GM19455 (cell line): ENCODE measurements around the gene OVOL2.
"Not testable (repeated sequence)": the region's sequence is repeated elsewhere in the genome, so short reads cannot be mapped to it uniquely, and the experiment has no call there.

Experiments
- ATAC-seq: cut with Tn5 transposase; IDR thresholded peaks from one replicate; pipeline ENCODE4 v1.9.1; 2021; ENCODE audit not compliant: unreplicated experiment

The OVOL2 gene

DNA sequence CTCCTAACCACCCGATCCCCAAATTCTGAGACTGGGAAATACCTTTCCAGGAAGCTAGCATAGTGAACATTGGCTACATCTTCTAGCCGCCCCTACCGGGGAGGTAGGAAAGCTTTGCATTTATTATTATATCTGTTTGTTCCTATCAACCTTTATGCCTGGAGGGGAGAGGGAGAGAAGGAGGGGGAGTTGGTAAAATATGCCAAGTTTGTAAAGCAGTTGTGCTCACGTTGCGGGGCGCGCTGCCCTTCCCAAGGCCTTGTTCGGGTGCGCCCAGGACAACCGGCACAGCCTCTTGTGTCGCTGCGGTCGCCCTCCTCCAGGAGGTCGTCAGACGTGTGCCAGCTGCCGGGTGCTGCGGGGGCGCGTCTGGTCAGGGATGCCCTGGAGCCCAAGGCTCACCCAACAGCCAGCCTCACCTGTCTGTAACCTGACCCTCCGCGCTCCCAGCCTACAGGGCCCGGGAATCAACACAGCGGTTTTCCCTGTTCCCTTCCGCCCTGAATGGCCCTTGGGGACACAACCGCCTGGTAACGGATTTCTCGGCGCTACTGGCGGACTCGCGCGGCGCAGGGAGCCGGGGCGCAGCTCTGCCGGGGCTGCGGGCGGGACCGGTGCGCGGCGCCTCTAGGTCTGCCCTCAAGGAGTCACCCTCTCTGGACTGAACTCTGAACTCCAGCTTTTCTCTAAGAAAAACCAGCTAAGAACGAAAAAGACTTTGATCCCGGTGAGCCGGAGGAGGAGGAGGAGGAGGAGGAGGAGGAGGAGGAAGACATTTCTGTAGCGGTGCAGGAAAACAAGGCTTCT is 1.1 kb upstream of the OVOL2 start:
- ATAC-seq = no peak

DNA sequence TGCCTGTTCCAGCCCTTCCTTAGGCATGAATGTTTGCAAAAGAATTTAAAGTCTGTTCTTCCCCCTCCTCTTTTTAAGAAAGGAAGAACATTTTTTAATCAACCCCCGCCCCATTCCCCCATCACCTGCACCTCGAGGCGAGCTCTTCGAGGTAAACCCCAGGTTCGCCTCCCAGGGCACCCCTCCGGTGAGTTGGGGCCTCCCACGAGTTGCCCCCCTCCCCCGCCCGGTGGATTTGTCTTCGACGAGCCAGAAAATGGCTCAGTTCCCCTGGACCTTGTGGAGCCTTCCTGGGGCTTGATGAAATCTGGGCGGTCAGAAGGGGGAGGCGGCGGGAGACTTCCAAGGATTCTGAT is 256 bp upstream of the OVOL2 start:
- ATAC-seq = no peak

- no peak for ATAC-seq
Observed at GRCh38 chr20:18056174-18057100, 1.3 kb downstream of the OVOL2 start.

- ATAC-seq = no peak
Observed at GRCh38 chr20:18055261-18055660, 2.5 kb downstream of the OVOL2 start.

- no peak for ATAC-seq
Observed at GRCh38 chr20:18052856-18053255, 4.9 kb downstream of the OVOL2 start.

- no peak for ATAC-seq
Observed at GRCh38 chr20:18050628-18051027, 7.1 kb downstream of the OVOL2 start.

DNA sequence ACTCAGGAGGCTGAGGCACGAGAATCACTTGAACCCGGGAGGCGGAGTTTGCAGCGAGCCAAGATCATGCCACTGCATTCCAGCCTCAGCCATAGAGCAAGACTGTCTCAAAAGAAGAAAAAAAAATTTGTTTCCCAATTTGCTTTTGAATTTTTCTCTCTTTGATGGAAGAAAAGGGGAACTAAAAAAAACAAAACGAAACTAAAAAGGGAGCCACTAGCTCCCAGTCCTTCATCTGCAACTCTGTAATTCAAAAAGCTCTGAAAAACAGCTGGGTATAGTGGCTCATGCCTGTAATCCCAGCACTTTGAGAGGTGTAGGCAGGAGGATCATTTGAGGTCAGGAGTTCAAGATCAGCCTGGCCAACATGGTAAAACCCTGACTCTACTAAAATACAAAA is 9.5 kb downstream of the OVOL2 start:
- ATAC-seq = no peak

GRCh38 chr20:18046535-18046934 is 11.2 kb downstream of the OVOL2 start:
- no peak for ATAC-seq

DNA sequence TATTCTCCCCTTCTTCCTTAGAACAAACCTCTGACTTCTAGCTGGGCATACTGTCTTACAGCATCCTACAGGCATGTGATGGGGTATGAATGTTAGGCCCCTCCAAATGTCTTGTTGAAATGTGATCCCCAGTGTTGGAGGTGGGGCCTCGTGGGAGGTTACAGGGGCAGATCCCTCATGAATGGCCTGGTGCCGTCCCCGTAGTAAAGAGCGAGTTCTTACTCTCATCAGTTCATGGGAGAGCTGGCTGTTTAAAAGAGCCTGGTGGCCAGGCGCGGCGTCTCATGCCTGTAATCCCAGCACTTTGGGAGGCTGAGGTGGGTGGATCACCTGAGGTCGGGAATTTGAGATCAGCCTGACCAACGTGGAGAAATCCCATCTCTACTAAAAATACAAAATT is 15.5 kb downstream of the OVOL2 start:
- no peak for ATAC-seq

DNA sequence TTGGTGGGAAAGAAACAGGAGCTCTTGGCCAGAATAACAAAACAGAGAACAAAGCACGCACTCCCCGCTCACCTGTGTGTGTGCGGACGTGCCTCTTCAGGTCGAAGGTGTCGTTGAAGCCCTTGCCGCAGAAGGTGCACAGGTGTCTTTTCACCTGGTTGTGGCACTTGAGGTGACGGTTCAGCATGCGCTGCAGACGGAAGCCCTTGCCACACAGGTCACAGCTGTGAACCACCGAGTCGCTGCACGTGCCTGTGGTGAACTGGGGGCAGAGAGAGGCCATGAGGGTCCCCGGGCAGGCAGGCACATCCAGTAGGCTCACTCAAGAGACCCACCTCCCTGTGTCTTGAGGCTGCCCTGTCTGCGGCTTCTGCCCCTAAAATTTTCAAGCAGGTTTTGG is 16.3 kb downstream of the OVOL2 start:
- ATAC-seq = no peak

GRCh38 chr20:18039063-18039462 is 18.7 kb downstream of the OVOL2 start:
- ATAC-seq = no peak

- ATAC-seq = no peak
Observed at GRCh38 chr20:18034039-18034438, 23.7 kb downstream of the OVOL2 start.

- no peak for ATAC-seq
Observed at GRCh38 chr20:18032977-18033892, 24.5 kb downstream of the OVOL2 start.

DNA sequence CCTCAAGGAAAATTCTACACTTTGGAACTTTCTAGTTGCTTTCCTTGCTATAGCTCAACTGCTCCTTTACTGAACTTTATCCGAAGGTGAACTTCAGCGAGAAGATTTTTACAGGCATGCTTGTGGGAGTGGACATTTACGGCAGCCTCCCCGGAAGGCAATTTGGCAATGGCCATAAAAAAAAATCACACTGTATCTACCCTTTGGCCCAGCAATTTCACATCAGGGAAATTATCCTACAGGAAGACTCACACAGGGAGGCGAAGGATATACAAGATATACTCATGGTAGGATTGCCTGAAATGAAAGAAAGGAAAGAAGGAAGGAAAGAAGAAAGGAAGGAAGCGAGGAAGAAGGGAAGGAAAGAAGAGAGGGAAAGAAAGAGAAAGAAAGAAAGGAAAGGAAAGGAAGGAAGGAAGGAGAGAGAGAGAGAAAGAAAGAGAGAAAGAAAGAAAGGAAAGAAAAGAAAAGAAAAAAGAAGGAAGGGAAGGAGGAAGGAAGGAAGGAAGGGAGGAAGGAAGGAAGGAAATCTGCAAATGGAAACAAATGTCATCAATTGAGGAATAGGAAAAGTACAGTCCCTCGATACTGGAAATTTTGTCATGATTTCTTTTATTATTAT is 25.7 kb downstream of the OVOL2 start:
- no peak for ATAC-seq

GRCh38 chr20:18031050-18031449 is 26.7 kb downstream of the OVOL2 start:
- no peak for ATAC-seq

DNA sequence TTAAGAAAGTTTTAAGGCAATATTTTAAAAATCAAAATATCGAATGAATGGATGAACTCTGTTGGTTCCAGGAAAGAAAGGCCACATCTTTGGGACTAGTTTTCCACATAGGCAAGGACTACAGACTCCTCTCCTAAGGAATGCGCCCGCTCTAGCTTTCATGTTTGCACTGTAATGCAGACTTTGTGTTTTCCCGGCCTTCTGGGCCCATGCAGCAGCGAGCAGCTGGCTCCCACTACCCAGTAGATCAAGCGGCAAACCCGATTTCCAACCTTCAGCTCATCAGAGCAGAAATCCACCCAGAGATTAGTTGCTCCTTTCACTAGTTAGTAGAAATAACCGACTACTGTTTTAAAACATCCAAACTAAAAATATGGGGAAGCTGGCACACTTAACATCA is 27.7 kb downstream of the OVOL2 start:
- no peak for ATAC-seq

DNA sequence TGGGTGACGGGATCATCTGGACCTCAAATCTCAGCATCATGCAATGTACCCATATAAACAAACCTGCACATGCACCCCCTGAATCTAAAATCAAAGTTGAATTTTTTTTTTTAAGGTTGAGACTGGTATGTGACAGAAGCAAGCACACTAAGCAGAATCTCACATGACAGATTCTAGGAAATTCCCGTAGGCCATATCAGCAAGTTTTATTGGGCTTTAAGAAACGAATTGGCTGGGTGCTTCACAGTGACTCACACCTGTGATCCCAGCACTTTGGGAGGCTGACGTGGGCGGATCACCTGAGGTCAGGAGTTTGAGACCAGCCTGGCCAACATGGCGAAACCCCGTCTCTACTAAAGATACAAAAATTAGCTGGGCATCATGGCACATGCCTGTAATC is 30.7 kb downstream of the OVOL2 start:
- ATAC-seq = not testable (repeated sequence)

- no peak for ATAC-seq
Observed at GRCh38 chr20:18024606-18025127, 33.0 kb downstream of the OVOL2 start.

DNA sequence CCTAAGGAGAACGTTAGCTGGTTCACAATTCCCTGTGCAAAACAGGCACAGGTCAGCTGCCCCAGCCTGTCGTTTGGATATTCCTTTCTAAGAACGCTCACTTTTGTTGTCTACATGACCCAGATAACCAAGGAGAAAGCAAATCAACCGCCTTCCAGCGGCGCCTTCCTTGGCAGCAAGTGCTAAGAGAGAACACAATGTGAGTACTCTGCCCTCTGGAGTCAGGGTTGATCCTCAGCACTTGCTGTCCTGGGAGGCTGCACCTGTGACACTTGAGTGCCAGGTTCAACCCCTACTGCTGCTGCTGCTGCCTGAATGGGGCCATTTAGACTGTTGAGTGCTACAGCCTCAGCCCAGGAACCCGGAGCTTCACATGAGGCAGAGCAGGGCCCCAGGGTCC is 36.8 kb downstream of the OVOL2 start:
- no peak for ATAC-seq

- no peak for ATAC-seq
Observed at GRCh38 chr20:18019068-18019467, 38.6 kb downstream of the OVOL2 start.
